Transverse colon (tissue), 4 donors: ENCODE results near the gene SLC4A8.

Experiments used
- CTCF ChIP-seq, 5 experiments: fragments of 200-600 bp in 3 of 5; fragments of 450-650 bp in 2 of 5; sonication (generic) in 3 of 5; IDR thresholded peaks; 1 replicate in 2 of 5; 2 replicates in 3 of 5; pipeline ENCODE4 v1.5.1; 2016 to 2017; ENCODE audit warnings: antibody characterized with exemption in 5 of 5, inconsistent platforms in 3 of 5, mild to moderate bottlenecking in 2 of 5, moderate library complexity in 1 of 5
- EP300 ChIP-seq: sonication (generic); formaldehyde crosslinking; IDR thresholded peaks from one replicate; pipeline ENCODE4 v1.6.1; 2017; ENCODE audit warnings: antibody characterized with exemption, low read depth
- POLR2AphosphoS5 ChIP-seq, 3 donors: sonication (generic); formaldehyde crosslinking; IDR thresholded peaks; one replicate each; pipeline ENCODE4 v1.6.1; 2016; ENCODE audit warnings: antibody characterized with exemption in 3 of 3

- no peak for TF ChIP-seq CTCF (IDR thresholded peaks at IDR 0.05)
- no peak for TF ChIP-seq POLR2AphosphoS5 (IDR thresholded peaks at IDR 0.05)
- no peak for TF ChIP-seq EP300
Measured at GRCh38 chr12:51403681-51404136, 20.9 kb upstream of the SLC4A8 start.
